IMR-90 (cell line): Measurements from ENCODE around the gene CASP1. TPM values are rescaled to one million over a fixed set of nuclear protein-coding genes. Genes with fewer than 3 reads are reported as not detected.

Experiments used
- ATAC-seq: fragments of 200-7000 bp; cut with Tn5 transposase; 2 replicates; pipeline ENCODE4 v1.9.1; 2020; ENCODE audit warnings: low read depth, mild to moderate bottlenecking, moderate library complexity
- BruUV-seq: library from RNA; stranded (reverse); fragments of 400-500 nt; replicated peaks from 2 replicates; lab custom pipeline; 2021; lab: Mats Ljungman, UMichigan
- CTCF ChIA-PET: fragments of 300-600 bp; formaldehyde crosslinking; extraction: SDS; loops from one replicate; lab custom pipeline; 2021; ENCODE audit warnings: antibody characterized with exemption; lab: Yijun Ruan, JAX
- POLR2A ChIA-PET: fragments of 300-600 bp; sonication (Branson Sonifier 250); formaldehyde crosslinking; loops from one replicate; lab custom pipeline; 2022; ENCODE audit warnings: antibody characterized with exemption; ENCODE audit not compliant: unreplicated experiment; lab: Charles Lee
- DNase-seq: peaks from one replicate; pipeline ENCODE4 v3.0.0; 2013
- H2AFZ ChIP-seq: replicated peaks from 2 replicates; pipeline ENCODE3; 2013; ENCODE audit warnings: low read length, mild to moderate bottlenecking; ENCODE audit not compliant: poor library complexity
- H2AK5ac ChIP-seq: 2 replicates; pipeline ENCODE4 v1.6.1; 2013; ENCODE audit warnings: low read depth, low read length, inconsistent platforms
- H2AK9ac ChIP-seq: replicated peaks from 2 replicates; pipeline ENCODE3; 2013; ENCODE audit warnings: mild to moderate bottlenecking, low read depth, low read length, moderate library complexity; ENCODE audit not compliant: poor library complexity
- H2BK120ac ChIP-seq: 2 replicates; pipeline ENCODE4 v1.6.1; 2013; ENCODE audit warnings: low read depth, low read length, inconsistent platforms
- H2BK15ac ChIP-seq: 3 replicates; pipeline ENCODE4 v1.6.1; 2013; ENCODE audit warnings: low read depth, low read length, inconsistent platforms
- H2BK20ac ChIP-seq: 2 replicates; pipeline ENCODE4 v1.6.1; 2013; ENCODE audit warnings: low read depth, mild to moderate bottlenecking, inconsistent platforms, low read length, moderate library complexity
- H2BK5ac ChIP-seq: 2 replicates; pipeline ENCODE4 v1.6.1; 2013; ENCODE audit warnings: mild to moderate bottlenecking, low read depth, low read length, inconsistent platforms; ENCODE audit not compliant: poor library complexity, severe bottlenecking
- H3K14ac ChIP-seq: replicated peaks from 2 replicates; pipeline ENCODE4 v1.6.1; 2013; ENCODE audit warnings: low read depth, low read length, inconsistent platforms
- H3K18ac ChIP-seq: 2 replicates; pipeline ENCODE4 v1.6.1; 2013; ENCODE audit warnings: low read depth, low read length, control low read depth
- H3K23ac ChIP-seq: 2 replicates; pipeline ENCODE4 v1.6.1; 2013; ENCODE audit warnings: low read depth, low read length, inconsistent platforms
- H3K27ac ChIP-seq: 2 replicates; pipeline ENCODE4 v1.5.1; 2013; ENCODE audit warnings: mild to moderate bottlenecking, control low read depth, low read length; ENCODE audit not compliant: insufficient read depth
- H3K27me3 ChIP-seq: 2 replicates; pipeline ENCODE4 v1.6.1; 2013; ENCODE audit warnings: low read length; ENCODE audit not compliant: control insufficient read depth, insufficient read depth
- H3K36me3 ChIP-seq: 2 replicates; pipeline ENCODE4 v1.6.1; 2013; ENCODE audit warnings: low read length, mixed read lengths; ENCODE audit not compliant: control insufficient read depth, insufficient read depth
- H3K4ac ChIP-seq: 2 replicates; pipeline ENCODE4 v1.6.1; 2013; ENCODE audit warnings: low read depth, low read length, inconsistent platforms
- H3K4me1 ChIP-seq: 2 replicates; pipeline ENCODE4 v1.6.1; 2013; ENCODE audit warnings: low read length, mixed read lengths; ENCODE audit not compliant: control insufficient read depth, insufficient read depth
- H3K4me2 ChIP-seq: 2 replicates; pipeline ENCODE4 v1.6.1; 2013; ENCODE audit warnings: low read depth, mild to moderate bottlenecking, control low read depth, low read length, moderate library complexity
- H3K4me3 ChIP-seq: 2 replicates; pipeline ENCODE4 v1.5.1; 2013; ENCODE audit warnings: low read depth, mild to moderate bottlenecking, control low read depth, low read length, moderate library complexity; ENCODE audit not compliant: insufficient read depth
- H3K56ac ChIP-seq: 2 replicates; pipeline ENCODE4 v1.6.1; 2013; ENCODE audit warnings: low read length, inconsistent platforms; ENCODE audit not compliant: insufficient read depth; ENCODE audit errors: extremely low read depth
- H3K79me1 ChIP-seq, 2 experiments: 2 replicates each; pipeline ENCODE4 v1.6.1; 2013; ENCODE audit warnings: low read length in 2 of 2, inconsistent platforms in 1 of 2, low read depth in 1 of 2
- H3K9ac ChIP-seq: 2 replicates; pipeline ENCODE4 v1.6.1; 2013; ENCODE audit warnings: low read depth, low read length, control low read depth
- H3K9me1 ChIP-seq: 2 replicates; pipeline ENCODE4 v1.6.1; 2013; ENCODE audit warnings: low read length, inconsistent platforms; ENCODE audit not compliant: insufficient read depth
- H3K9me3 ChIP-seq: 2 replicates; pipeline ENCODE4 v1.6.1; 2013; ENCODE audit warnings: low read length; ENCODE audit not compliant: control insufficient read depth, insufficient read depth
- H4K20me1 ChIP-seq: 2 replicates; pipeline ENCODE4 v1.6.1; 2013; ENCODE audit warnings: low read length, inconsistent platforms; ENCODE audit not compliant: insufficient read depth
- H4K5ac ChIP-seq: 2 replicates; pipeline ENCODE4 v1.6.1; 2013; ENCODE audit warnings: mild to moderate bottlenecking, low read depth, low read length, control low read depth
- H4K8ac ChIP-seq, 2 experiments: 2 replicates each; pipeline ENCODE4 v1.6.1; 2013; ENCODE audit warnings: low read depth in 2 of 2, low read length in 2 of 2, control low read depth in 1 of 2, inconsistent platforms in 1 of 2
- H4K91ac ChIP-seq: 2 replicates; pipeline ENCODE4 v1.6.1; 2013; ENCODE audit warnings: low read depth, low read length, inconsistent platforms; ENCODE audit not compliant: insufficient read depth
- BHLHE40 ChIP-seq: fragments of 150-350 bp; IDR thresholded peaks from 2 replicates; pipeline ENCODE4 v1.6.1; 2016; ENCODE audit warnings: mild to moderate bottlenecking, low read depth, low read length
- CEBPB ChIP-seq: IDR thresholded peaks from 2 replicates; pipeline ENCODE4 v1.6.1; 2012; ENCODE audit warnings: low read depth, low read length, improper control_type of control experiment
- CHD1 ChIP-seq: IDR thresholded peaks from 2 replicates; pipeline ENCODE4 v1.6.1; 2012; ENCODE audit warnings: low read depth, low read length, improper control_type of control experiment
- CTCF ChIP-seq: conservative IDR thresholded peaks from 2 replicates; pipeline ENCODE4 v1.5.1; 2012; ENCODE audit warnings: mild to moderate bottlenecking, low read depth, low read length, improper control_type of control experiment
- ELK1 ChIP-seq: fragments of 150-350 bp; IDR thresholded peaks from 2 replicates; pipeline ENCODE4 v1.6.1; 2016; ENCODE audit warnings: low read depth, mild to moderate bottlenecking, low read length, moderate library complexity, borderline replicate concordance
- FOS ChIP-seq: fragments of 150-350 bp; IDR thresholded peaks from 2 replicates; pipeline ENCODE4 v1.6.1; 2016; ENCODE audit warnings: low read depth, low read length
- MAFK ChIP-seq: IDR thresholded peaks from 2 replicates; pipeline ENCODE4 v1.6.1; 2012; ENCODE audit warnings: low read depth, low read length, improper control_type of control experiment
- MAZ ChIP-seq: IDR thresholded peaks from 2 replicates; pipeline ENCODE4 v1.6.1; 2012; ENCODE audit warnings: low read depth, mild to moderate bottlenecking, low read length, improper control_type of control experiment, moderate library complexity, borderline replicate concordance
- MXI1 ChIP-seq: IDR thresholded peaks from 2 replicates; pipeline ENCODE4 v1.6.1; 2012; ENCODE audit warnings: low read depth, mild to moderate bottlenecking, low read length, moderate library complexity, borderline replicate concordance
- NFE2L2 ChIP-seq: fragments of 150-350 bp; IDR thresholded peaks from 2 replicates; pipeline ENCODE4 v1.6.1; 2016; ENCODE audit warnings: low read depth, mild to moderate bottlenecking, low read length
- POLR2A ChIP-seq: IDR thresholded peaks from 2 replicates; pipeline ENCODE4 v1.6.1; 2012; ENCODE audit warnings: mild to moderate bottlenecking, low read depth, low read length
- RAD21 ChIP-seq: IDR thresholded peaks from 2 replicates; pipeline ENCODE4 v1.6.1; 2012; ENCODE audit warnings: low read length, improper control_type of control experiment
- RCOR1 ChIP-seq: IDR thresholded peaks from 2 replicates; pipeline ENCODE4 v1.6.1; 2012; ENCODE audit warnings: mild to moderate bottlenecking, low read length, improper control_type of control experiment; ENCODE audit not compliant: insufficient replicate concordance
- RFX5 ChIP-seq: IDR thresholded peaks from 2 replicates; pipeline ENCODE4 v1.8.0; 2012; ENCODE audit warnings: low read depth, mild to moderate bottlenecking, low read length, moderate library complexity
- SMC3 ChIP-seq: fragments of 150-350 bp; IDR thresholded peaks from 2 replicates; pipeline ENCODE4 v1.6.1; 2016; ENCODE audit warnings: low read depth, mild to moderate bottlenecking, antibody characterized with exemption, low read length, moderate library complexity
- USF2 ChIP-seq: fragments of 150-350 bp; IDR thresholded peaks from 2 replicates; pipeline ENCODE4 v1.6.1; 2017; ENCODE audit warnings: mild to moderate bottlenecking, antibody characterized with exemption, low read length, low read depth
- WGBS, 2 experiments: methylation state at CpG; one replicate each; pipeline versions ENCODE4 v1.1.5 to v1.1.7; 2013; ENCODE audit warnings: missing lambda C conversion rate in 2 of 2; ENCODE audit not compliant: insufficient read length in 1 of 2; ENCODE audit errors: extremely low coverage in 2 of 2; 5-methylcytosine and 5-hydroxymethylcytosine counted together
- dilution Hi-C: fragments of 300-500 bp; cut with HindIII; formaldehyde crosslinking; loops from one replicate; pipeline ENCODE4 v1.14.3; 2018; ENCODE audit warnings: low sequenced_read_pairs; ENCODE audit not compliant: unreplicated experiment
- in situ Hi-C: fragments of 300-500 bp; cut with MboI; formaldehyde crosslinking; loops from 3 replicates; pipeline ENCODE4 v1.14.3; 2019; ENCODE audit warnings: low sequenced_read_pairs, inconsistent platforms, mixed read lengths
- intact Hi-C: fragments of 100-400 bp; cut with micrococcal nuclease; formaldehyde crosslinking; loops from 2 replicates; pipeline ENCODE4 v1.10.0; 2022
- polyA plus RNA-seq, 3 experiments: library from polyadenylated mRNA; depleted of rRNA; stranded (reverse); fragments of >200 nt; gene quantifications; 2 replicates each; pipeline ENCODE4 v1.2.3, GENCODE V29; 2012; ENCODE audit warnings: low replicate concordance in 1 of 3
- total RNA-seq: library from RNA; depleted of rRNA; stranded (reverse); fragments of >200 nt; gene quantifications from 2 replicates; pipeline ENCODE4 v1.2.3, GENCODE V29; 2012

The CASP1 gene
- total and polyA plus RNA-seq, 2 of the 4 experiments (the other 2 are of a cell fraction): 12.5 to 31.2 TPM

GRCh38 chr11:105071089-105071732 lies 36.3 kb upstream of the CASP1 start:
- Histone ChIP-seq H2BK20ac (no peak overlapping the region), H3K4me1 (no peaks in the 10 kb centered on the region; the same call in 1 of the 2 replicates), H2AK5ac (no peak overlapping the region), H4K20me1 (no peaks in the 10 kb centered on the region), H3K27ac (no peak overlapping the region), H3K79me1 (no peaks in the 10 kb centered on the region), H3K27me3 (no peaks in the 10 kb centered on the region), H3K9ac (no peak overlapping the region), H3K9me3 (no peaks in the 10 kb centered on the region), H3K9me1 (0 out of 2 replicates have a peak, but pooled peaks cover 2% of the 10 kb centered on the region), H3K4ac (no peak overlapping the region), H3K14ac (no peak overlapping the region), H3K23ac (no peak overlapping the region), H2AK9ac (no peak overlapping the region), H2BK5ac (no peak overlapping the region), H2AFZ (no peak overlapping the region), H3K4me3 (no peak overlapping the region), H3K36me3 (no peaks in the 10 kb centered on the region), H2BK120ac (no peak overlapping the region), H3K4me2 (no peak overlapping the region), H4K91ac (no peak overlapping the region), H3K18ac (no peak overlapping the region), H4K8ac (no peak overlapping the region), H3K56ac (no peak overlapping the region), H4K5ac (no peak overlapping the region), H2BK15ac (no peak overlapping the region)
- intact Hi-C loops (no loop called here), in situ Hi-C loops (no loop called here), dilution Hi-C loops (no loop called here)
- TF ChIP-seq POLR2A: no peak
- no peak for TF ChIP-seq FOS
- no peak for TF ChIP-seq RFX5
- TF ChIP-seq USF2: no peak
- TF ChIP-seq MAZ: no peak
- TF ChIP-seq CTCF: no peak
- TF ChIP-seq SMC3: no peak
- TF ChIP-seq ELK1: no peak
- no peak for TF ChIP-seq BHLHE40
- TF ChIP-seq RAD21: no peak
- TF ChIP-seq RCOR1: no peak
- TF ChIP-seq MAFK: no peak
- no peak for TF ChIP-seq CEBPB
- TF ChIP-seq MXI1: no peak
- no peak for TF ChIP-seq NFE2L2
- no peak for TF ChIP-seq CHD1
- DNase-seq (no peak), ATAC-seq (no peak)
- BruUV-seq: no TSS peak
- 83% methylated on average over 1 of the region's 4 CpGs; no CpG with 5 or more reads in 1 of the 2 experiments for WGBS, 2 experiments
- ChIA-PET POLR2A (no interaction called here), CTCF (no interaction called here)
